ENCODE measurements around the gene MRPL44. TPM values are rescaled to one million over a fixed set of nuclear protein-coding genes. Genes with fewer than 3 reads are reported as not detected.

Gene MRPL44
- total RNA-seq, 1 experiment from 2014 or later = 66.4 TPM

- Histone ChIP-seq H3F3A (ENCODE audit: insufficient read depth, low read depth) (no peaks in the 10 kb centered on the region), H3K4me3 (no peak overlapping the region), H3K4me1 (replicated peaks; ENCODE audit: insufficient read depth) (peaks cover 15% of the 10 kb centered on the region), H3K27me3 (ENCODE audit: insufficient read depth, low read depth) (no peaks in the 10 kb centered on the region), H2AFZ (no peak overlapping the region), H3K9me2 (ENCODE audit: insufficient read depth) (no peaks in the 10 kb centered on the region), H3K27ac (no peak overlapping the region), H3K4me2 (no peak overlapping the region), H3K9me3 (ENCODE audit: insufficient read depth, low read depth) (peaks cover 2% of the 10 kb centered on the region; the same call in 1 of the 2 replicates), H3K36me3 (ENCODE audit: low read depth) (peaks cover 9% of the 10 kb centered on the region; the same call in 1 of the 2 replicates), H3K79me2 (ENCODE audit: low read depth) (peaks cover 29% of the 10 kb centered on the region), H4K20me1 (ENCODE audit: insufficient read depth) (0 out of 2 replicates have a peak, but pooled peaks cover 4% of the 10 kb centered on the region)
- intact Hi-C loops (cut with micrococcal nuclease; ENCODE audit: unreplicated experiment) = no loop called here
- BruUV-seq (replicated peaks) = no TSS peak
- POLR2A ChIA-PET (ENCODE audit: unreplicated experiment) = no interaction called here
- CTCF ChIA-PET = no interaction called here
- no peak for DNase-seq
- TF ChIP-seq EZH2 (IDR thresholded peaks at IDR 0.05; ENCODE audit: low read depth) (no peak), CTCF (conservative IDR thresholded peaks at IDR 0.05) (no peak)
Measured at GRCh38 chr2:223921204-223921603, 36.1 kb upstream of the MRPL44 start.

- BruUV-seq (replicated peaks) = no TSS peak
Measured at GRCh38 chr2:223922308-223922707, 35.0 kb upstream of the MRPL44 start.

GRCh38 chr2:223923976-223924375 lies 33.3 kb upstream of the MRPL44 start:
- Histone ChIP-seq H3K9me2 (ENCODE audit: insufficient read depth) (no peaks in the 10 kb centered on the region), H3K9me3 (ENCODE audit: insufficient read depth, low read depth) (peaks cover 13% of the 10 kb centered on the region), H3K4me1 (replicated peaks; ENCODE audit: insufficient read depth) (peaks cover 24% of the 10 kb centered on the region), H3K27me3 (ENCODE audit: insufficient read depth, low read depth) (no peaks in the 10 kb centered on the region), H3K4me2 (no peak overlapping the region), H4K20me1 (ENCODE audit: insufficient read depth) (0 out of 2 replicates have a peak, but pooled peaks cover 4% of the 10 kb centered on the region), H2AFZ (no peak overlapping the region), H3F3A (ENCODE audit: insufficient read depth, low read depth) (no peaks in the 10 kb centered on the region; the same call in 1 of the 2 replicates), H3K36me3 (ENCODE audit: low read depth) (no peaks in the 10 kb centered on the region), H3K4me3 (no peak overlapping the region), H3K79me2 (ENCODE audit: low read depth) (peaks cover 31% of the 10 kb centered on the region), H3K27ac (no peak overlapping the region)
- intact Hi-C loops (cut with micrococcal nuclease; ENCODE audit: unreplicated experiment) = no loop called here
- TF ChIP-seq CTCF (conservative IDR thresholded peaks at IDR 0.05) (no peak), EZH2 (IDR thresholded peaks at IDR 0.05; ENCODE audit: low read depth) (no peak)
- ChIA-PET POLR2A (ENCODE audit: unreplicated experiment) (no interaction called here), CTCF (interaction anchor here (0.6 kb wide), 1 partner anchor 10 kb away, joined by 6 read pairs; no protein-coding TSS in a partner anchor)
- DNase-seq = no peak
- no TSS peak for BruUV-seq (replicated peaks)

More at GRCh38 chr2:223922308-223922707, 35.0 kb upstream of the MRPL44 start:
- intact Hi-C loops (cut with micrococcal nuclease; ENCODE audit: unreplicated experiment) = no loop called here
- no peaks in the 10 kb centered on the region for H3F3A ChIP-seq (ENCODE audit: insufficient read depth, low read depth)
- H3K4me2 ChIP-seq = no peak overlapping the region
- H3K9me3 ChIP-seq (ENCODE audit: insufficient read depth, low read depth) = peaks cover 13% of the 10 kb centered on the region
- H3K9me2 ChIP-seq (ENCODE audit: insufficient read depth) = no peaks in the 10 kb centered on the region
- no peak for DNase-seq
- H3K4me1 ChIP-seq (replicated peaks; ENCODE audit: insufficient read depth) = peaks cover 15% of the 10 kb centered on the region
- TF ChIP-seq EZH2 (IDR thresholded peaks at IDR 0.05; ENCODE audit: low read depth) = no peak
- no peak for TF ChIP-seq CTCF (conservative IDR thresholded peaks at IDR 0.05)
- H3K79me2 ChIP-seq (ENCODE audit: low read depth) = peaks cover 31% of the 10 kb centered on the region
- ChIA-PET CTCF (no interaction called here), POLR2A (ENCODE audit: unreplicated experiment) (no interaction called here)
- H3K36me3 ChIP-seq (ENCODE audit: low read depth) = peaks cover 5% of the 10 kb centered on the region; the same call in 1 of the 2 replicates
- no peak overlapping the region for H3K27ac ChIP-seq
- H3K27me3 ChIP-seq (ENCODE audit: insufficient read depth, low read depth) = no peaks in the 10 kb centered on the region
- H4K20me1 ChIP-seq (ENCODE audit: insufficient read depth) = 0 out of 2 replicates have a peak, but pooled peaks cover 4% of the 10 kb centered on the region
- H2AFZ ChIP-seq = no peak overlapping the region
- H3K4me3 ChIP-seq = no peak overlapping the region

All from PC-9 (cell line).